T-helper 1 cell (primary cell): ENCODE measurements around the gene ELL2.
"Not testable (repeated sequence)": the region's sequence is repeated elsewhere in the genome, so short reads cannot be mapped to it uniquely, and the experiment has no call there.

Experiments
- DNase-seq, 5 donors: peaks; one replicate each; pipeline ENCODE4 v3.0.0-alpha.2; 2012 to 2020

ELL2 gene

DNA sequence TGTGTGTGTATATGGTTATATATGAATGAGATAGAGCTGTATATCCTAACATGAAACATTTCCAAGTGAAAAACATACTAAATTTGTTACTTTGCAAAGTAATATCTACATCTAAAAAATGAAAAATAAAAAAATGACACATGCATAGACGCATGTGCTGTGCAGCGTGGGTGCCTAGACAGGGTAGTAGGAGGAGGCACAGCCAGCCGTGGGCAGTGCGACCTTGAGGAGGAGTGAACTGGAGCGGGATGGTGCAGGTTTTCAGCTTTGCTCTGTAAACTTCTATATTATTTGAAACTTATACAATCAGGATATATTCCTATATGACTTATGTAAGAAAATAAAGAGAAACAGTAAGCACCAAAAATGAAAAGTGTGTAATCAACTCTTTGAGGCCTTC, 124.2 kb downstream of the ELL2 start:
- no peak for DNase-seq

DNA sequence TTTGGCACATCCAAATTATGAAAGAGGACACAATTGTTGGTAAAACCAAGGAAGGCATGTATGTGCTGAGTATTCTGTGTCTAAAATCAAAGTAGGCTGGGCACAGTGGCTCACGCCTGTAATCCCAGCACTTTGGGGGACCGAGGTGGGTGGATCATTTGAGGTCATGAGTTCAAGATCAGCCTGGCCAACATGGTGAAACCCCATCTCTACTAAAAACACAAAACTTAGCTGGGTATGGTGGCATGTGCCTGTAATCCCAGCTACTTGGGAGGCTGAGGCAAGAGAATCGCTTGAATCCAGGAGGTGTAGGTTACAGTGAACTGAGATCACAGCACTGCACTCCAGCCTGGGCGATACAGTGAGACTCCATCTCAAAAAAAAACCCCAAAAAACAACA, 124.7 kb downstream of the ELL2 start:
- not testable (repeated sequence) for DNase-seq

DNA sequence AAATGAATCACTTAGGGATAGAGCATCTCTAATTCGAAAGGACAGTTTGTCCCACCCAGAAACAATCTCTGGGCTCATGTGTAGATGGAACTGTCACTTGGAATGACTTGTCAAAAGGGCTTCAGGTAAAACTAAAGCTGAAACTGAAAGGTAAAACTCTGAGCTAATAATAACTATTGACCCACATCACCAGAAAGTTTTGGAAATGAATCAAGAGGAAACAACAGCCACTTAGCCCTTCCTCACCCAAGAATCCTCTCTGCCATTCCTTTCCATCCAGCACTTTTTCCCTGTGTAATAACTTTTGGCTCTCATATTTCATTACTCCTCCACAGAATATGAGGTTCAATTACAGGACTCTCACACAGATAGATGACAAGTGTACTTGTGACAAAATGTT, 125.1 kb downstream of the ELL2 start:
- no peak for DNase-seq

DNA sequence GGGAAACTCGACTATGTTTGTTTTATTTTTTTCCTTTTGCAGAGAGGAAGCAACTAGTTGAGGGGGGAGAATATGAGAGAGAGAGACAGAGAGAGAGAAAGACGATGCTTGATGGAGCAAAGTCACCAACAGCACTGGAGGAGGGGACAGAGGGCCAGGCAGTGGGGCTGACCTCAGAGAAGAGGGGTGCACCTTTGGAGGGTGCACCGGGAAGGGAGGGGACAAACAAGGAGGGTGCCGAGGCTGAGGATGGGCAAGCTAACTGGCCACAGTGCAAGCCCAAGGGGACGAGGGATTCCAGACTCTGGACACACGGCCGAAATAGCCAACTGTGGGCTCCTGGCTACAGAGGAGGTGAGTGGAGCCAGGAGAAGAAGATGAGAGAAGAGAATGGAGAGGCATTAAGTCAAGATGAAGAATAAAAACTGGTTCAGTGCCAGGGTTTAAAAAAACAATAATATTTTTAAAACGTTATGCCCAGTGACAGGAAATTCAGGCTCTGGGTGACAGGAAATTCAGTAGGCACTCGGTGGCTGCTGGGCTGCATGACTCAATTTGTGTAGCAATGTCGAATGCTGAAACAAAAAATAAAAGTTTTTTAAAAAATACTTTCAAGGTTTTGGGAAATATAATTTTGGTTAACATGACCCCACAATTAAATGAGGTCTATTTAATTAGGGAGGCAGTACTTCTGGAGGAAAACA, 125.8 kb downstream of the ELL2 start:
- peak in 1 of 5 donors; percentile 34 for DNase-seq
